Adrenal gland (tissue), 12 donors: ENCODE results near the gene SLC46A2. TPM values are rescaled to one million over a fixed set of nuclear protein-coding genes. Genes with fewer than 3 reads are reported as not detected.

ENCODE experiments used
- DNase-seq, 7 donors: peaks; one replicate each; pipeline ENCODE4 v3.0.0-alpha.2; 2019 to 2020
- H3K27ac ChIP-seq, 5 donors: fragments of 200-600 bp; sonication (generic) in 4 of 5; 1 replicate in 3 of 5; 2 replicates in 2 of 5; pipeline versions ENCODE4 v1.5.1 to v1.8.0; 2016 to 2020; ENCODE audit warnings: mild to moderate bottlenecking in 1 of 5
- H3K27me3 ChIP-seq: fragments of 200-600 bp; 2 replicates; pipeline ENCODE4 v1.8.0; 2021
- H3K36me3 ChIP-seq, 2 donors: fragments of 200-600 bp; replicated peaks in 1 of 2; 1 replicate in 1 of 2; 2 replicates in 1 of 2; pipeline versions ENCODE4 v1.5.1 to v1.8.0; 2018 to 2022
- H3K4me1 ChIP-seq, 2 donors: fragments of 200-600 bp; replicated peaks in 1 of 2; 1 replicate in 1 of 2; 2 replicates in 1 of 2; pipeline versions ENCODE4 v1.5.1 to v1.8.0; 2018 to 2021
- H3K4me3 ChIP-seq, 4 donors: fragments of 200-600 bp; sonication (generic) in 3 of 4; one replicate each; pipeline ENCODE4 v1.5.1; 2016 to 2018
- H3K9me3 ChIP-seq, 3 donors: fragments of 200-600 bp; sonication (generic) in 1 of 3; replicated peaks in 1 of 3; 1 replicate in 2 of 3; 2 replicates in 1 of 3; pipeline versions ENCODE4 v1.5.1 to v1.8.0; 2016 to 2021
- POLR2A ChIP-seq, 2 donors: fragments of 450-650 bp; IDR thresholded peaks; one replicate each; pipeline ENCODE4 v1.6.1; 2017; ENCODE audit warnings: antibody characterized with exemption in 2 of 2, mild to moderate bottlenecking in 2 of 2, moderate library complexity in 1 of 2
- WGBS, 4 donors: extraction: QIAGEN DNeasy Blood & Tissue Kit in 2 of 4; methylation state at CpG; one replicate each; pipeline versions ENCODE4 v1.1.5 to v1.1.7; 2013 to 2017; 5-methylcytosine and 5-hydroxymethylcytosine counted together
- intact Hi-C, 2 donors: fragments of 100-400 bp; cut with DNase I; formaldehyde crosslinking; loops; one replicate each; pipeline versions ENCODE4 v1.14.1 to v1.15.0; 2022 to 2023
- polyA plus RNA-seq, 3 donors: library from polyadenylated mRNA; stranded (reverse); fragments of 200-250 nt in 2 of 3; fragments of 350-450 nt in 1 of 3; fragmentation: Illumina TruSeq in 1 of 3; extraction: RNeasy Lipid Tissue Mini Kit (QIAGEN cat#74804) in 1 of 3; gene quantifications; one replicate each; pipeline ENCODE4 v1.2.3, GENCODE V29; 2013 to 2014
- total RNA-seq, 9 donors: library from RNA; depleted of rRNA in 4 of 9; stranded (reverse); fragments of >200 nt in 4 of 9; fragments of 120-200 nt in 1 of 9; fragmentation: NEBNext Ultra II Directional in 1 of 9; extraction: Animal tissue kit (Norgen Biotek cat#: 25700) in 1 of 9; gene quantifications; one replicate each; pipeline versions ENCODE4 v1.1.0 to v1.2.4, GENCODE V29; 2013 to 2023
- TF ChIP-seq, protein P1 (sequence below), 6 experiments: fragments of 450-650 bp in 4 of 6; fragments of 200-600 bp in 2 of 6; sonication (generic) in 1 of 6; IDR thresholded peaks; 1 replicate in 5 of 6; 2 replicates in 1 of 6; pipeline versions ENCODE4 v1.5.1 to v1.8.0; 2016 to 2021; ENCODE audit warnings: antibody characterized with exemption in 6 of 6, mild to moderate bottlenecking in 2 of 6, moderate library complexity in 1 of 6
- donor health status: healthy with polysubstance abuse.
- donor health status: Bipolar disorder and iron deficiency.
- donor health status: DM: yes; HTN: yes; CAD: no.
- donor health status: DM: no; HTN: no; CAD: no.
- donor health status: DM: no; HTN: no; CAD: no.
- donor health status: DM: yes; HTN: yes; CAD: no.

SLC46A2 gene
- total and polyA plus RNA-seq, 12 donors, result 0.07 to 1.9 (median 0.48) TPM; not detected in 6

DNA sequence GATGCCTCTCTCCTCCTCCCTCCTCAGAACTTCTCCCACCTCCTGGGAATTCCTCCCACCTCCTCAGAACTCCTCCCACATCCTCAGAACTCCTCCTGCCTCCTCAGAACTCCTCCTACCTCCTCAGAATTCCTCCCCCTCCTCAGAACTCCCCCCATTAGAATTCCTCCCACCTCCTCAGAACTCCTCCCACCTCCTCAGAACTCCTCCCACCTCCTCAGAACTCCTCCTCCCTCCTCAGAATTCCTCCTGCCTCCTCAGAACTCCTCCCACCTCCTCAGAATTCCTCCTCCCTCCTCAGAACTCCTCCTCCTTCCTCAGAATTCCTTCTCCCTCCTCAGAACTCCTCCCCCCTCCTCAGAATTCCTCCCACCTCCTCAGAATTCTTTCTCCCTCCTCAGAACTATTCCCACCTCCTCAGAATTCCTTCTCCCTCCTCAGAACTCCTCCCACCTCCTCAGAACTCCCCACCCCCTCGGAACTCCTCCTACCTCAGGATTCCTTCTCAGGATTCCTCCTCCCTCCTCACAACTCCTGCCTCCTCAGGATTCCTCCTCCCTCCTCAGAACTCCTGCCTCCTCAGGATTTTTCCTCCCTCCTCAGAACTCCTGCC lies 23.9 kb downstream of the SLC46A2 start:
- intact Hi-C loops, result no loop called here
- TF ChIP-seq POLR2A (IDR thresholded peaks at IDR 0.05), result no peak
- TF ChIP-seq, protein P1, sequence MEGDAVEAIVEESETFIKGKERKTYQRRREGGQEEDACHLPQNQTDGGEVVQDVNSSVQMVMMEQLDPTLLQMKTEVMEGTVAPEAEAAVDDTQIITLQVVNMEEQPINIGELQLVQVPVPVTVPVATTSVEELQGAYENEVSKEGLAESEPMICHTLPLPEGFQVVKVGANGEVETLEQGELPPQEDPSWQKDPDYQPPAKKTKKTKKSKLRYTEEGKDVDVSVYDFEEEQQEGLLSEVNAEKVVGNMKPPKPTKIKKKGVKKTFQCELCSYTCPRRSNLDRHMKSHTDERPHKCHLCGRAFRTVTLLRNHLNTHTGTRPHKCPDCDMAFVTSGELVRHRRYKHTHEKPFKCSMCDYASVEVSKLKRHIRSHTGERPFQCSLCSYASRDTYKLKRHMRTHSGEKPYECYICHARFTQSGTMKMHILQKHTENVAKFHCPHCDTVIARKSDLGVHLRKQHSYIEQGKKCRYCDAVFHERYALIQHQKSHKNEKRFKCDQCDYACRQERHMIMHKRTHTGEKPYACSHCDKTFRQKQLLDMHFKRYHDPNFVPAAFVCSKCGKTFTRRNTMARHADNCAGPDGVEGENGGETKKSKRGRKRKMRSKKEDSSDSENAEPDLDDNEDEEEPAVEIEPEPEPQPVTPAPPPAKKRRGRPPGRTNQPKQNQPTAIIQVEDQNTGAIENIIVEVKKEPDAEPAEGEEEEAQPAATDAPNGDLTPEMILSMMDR (IDR thresholded peaks at IDR 0.05), result no peak
- Histone ChIP-seq H3K4me1 (no peaks in the 10 kb centered on the region), H3K27me3 (no peaks in the 10 kb centered on the region), H3K9me3 (no peaks in the 10 kb centered on the region), H3K27ac (no peak overlapping the region), H3K36me3 (peaks cover 0 to 10% of the 10 kb centered on the region in 2 donors), H3K4me3 (no peak overlapping the region)
- WGBS, 4 donors, result 92 to 100% (median 95%) methylated on average over 1 of the region's 1 CpG
- no peak for DNase-seq

- no peak overlapping the region for H3K27ac ChIP-seq
- H3K36me3 ChIP-seq, result peaks cover 0 to 6% of the 10 kb centered on the region in 2 donors
- H3K27me3 ChIP-seq, result no peaks in the 10 kb centered on the region
- intact Hi-C loops, result no loop called here
- 88 to 98% (median 97%) methylated on average over 7 of the region's 7 CpGs for WGBS, 4 donors
- no peak overlapping the region for H3K4me3 ChIP-seq
- no peaks in the 10 kb centered on the region for H3K4me1 ChIP-seq
- H3K9me3 ChIP-seq, result no peaks in the 10 kb centered on the region
- TF ChIP-seq, protein P1 (IDR thresholded peaks at IDR 0.05), result no peak
- no peak for DNase-seq
Measured at GRCh38 chr9:112864982-112865381, 25.7 kb downstream of the SLC46A2 start.

GRCh38 chr9:112864403-112864802 lies 26.3 kb downstream of the SLC46A2 start:
- H3K9me3 ChIP-seq, result no peaks in the 10 kb centered on the region
- H3K27me3 ChIP-seq, result no peaks in the 10 kb centered on the region
- TF ChIP-seq POLR2A (IDR thresholded peaks at IDR 0.05), result no peak
- TF ChIP-seq, protein P1 (IDR thresholded peaks at IDR 0.05), result no peak
- intact Hi-C loops, result no loop called here
- no peak overlapping the region for H3K4me3 ChIP-seq
- H3K4me1 ChIP-seq, result no peaks in the 10 kb centered on the region
- WGBS, 4 donors, result 55 to 100% (median 76%) methylated on average over 2 to 3 of the region's 3 CpGs
- H3K27ac ChIP-seq, result peak overlapping the region in 1 of 5 donors; percentile 51
- H3K36me3 ChIP-seq, result peaks cover 0 to 6% of the 10 kb centered on the region in 2 donors
- DNase-seq, result no peak

DNA sequence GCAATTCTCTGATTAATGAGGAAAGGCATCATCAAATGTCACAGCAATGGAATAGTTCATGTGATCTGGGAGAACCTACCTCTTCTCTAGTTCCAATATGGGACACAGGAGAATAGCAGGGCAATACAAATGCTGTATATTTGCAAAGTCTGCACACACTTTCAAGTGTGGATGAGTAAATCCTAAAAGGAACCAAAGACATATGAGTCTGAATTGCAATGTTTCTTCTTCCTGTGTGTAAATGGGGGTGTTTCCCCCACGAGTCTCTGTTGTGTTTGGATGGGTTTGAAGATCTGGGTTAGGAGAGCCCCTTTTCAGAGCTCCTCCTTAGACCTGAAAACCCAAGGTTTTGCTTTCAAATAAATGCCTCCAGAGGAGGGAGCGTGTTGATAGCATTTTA lies 26.9 kb downstream of the SLC46A2 start:
- H3K4me3 ChIP-seq, result no peak overlapping the region
- WGBS, 4 donors, result 78 to 88% (median 85%) methylated on average over 2 of the region's 2 CpGs
- no peaks in the 10 kb centered on the region for H3K27me3 ChIP-seq
- H3K27ac ChIP-seq, result peak overlapping the region in 1 of 5 donors; percentile 51
- no peaks in the 10 kb centered on the region for H3K9me3 ChIP-seq
- peaks cover 0 to 5% of the 10 kb centered on the region in 2 donors for H3K36me3 ChIP-seq
- no peak for DNase-seq
- intact Hi-C loops, result no loop called here
- no peaks in the 10 kb centered on the region for H3K4me1 ChIP-seq
- TF ChIP-seq, protein P1 (IDR thresholded peaks at IDR 0.05), result no peak
- TF ChIP-seq POLR2A (IDR thresholded peaks at IDR 0.05), result no peak
